H1 (cell line): ENCODE results near the gene PRRG2. TPM values are rescaled to one million over a fixed set of nuclear protein-coding genes. Genes with fewer than 3 reads are reported as not detected.

Experiments used
- EZH2 ChIP-seq: fragments of 200-600 bp; sonication (generic); IDR thresholded peaks from 2 replicates; pipeline ENCODE4 v1.7.1; 2012; ENCODE audit warnings: low read depth, mild to moderate bottlenecking, moderate library complexity, low read length, inconsistent platforms; ENCODE audit not compliant: severe bottlenecking
- POU5F1 ChIP-seq: IDR thresholded peaks from 2 replicates; pipeline ENCODE4 v1.6.1; 2011; ENCODE audit warnings: low read depth, mild to moderate bottlenecking, low read length, moderate library complexity
- RAD21 ChIP-seq, 2 experiments: IDR thresholded peaks in 1 of 2; conservative IDR thresholded peaks in 1 of 2; 2 replicates each; pipeline ENCODE4 v1.6.1; 2011; ENCODE audit warnings: low read depth in 2 of 2, low read length in 2 of 2, improper control_type of control experiment in 1 of 2, inconsistent platforms in 1 of 2, mild to moderate bottlenecking in 1 of 2, moderate library complexity in 1 of 2
- RBBP5 ChIP-seq: IDR thresholded peaks from 2 replicates; pipeline ENCODE4 v1.7.1; 2012; ENCODE audit warnings: low read depth, mild to moderate bottlenecking, inconsistent platforms, low read length, moderate library complexity, borderline replicate concordance
- SIN3A ChIP-seq, 2 experiments: IDR thresholded peaks in 1 of 2; conservative IDR thresholded peaks in 1 of 2; 2 replicates each; pipeline ENCODE4 v1.6.1; 2011 to 2012; ENCODE audit warnings: low read length in 2 of 2, improper control_type of control experiment in 1 of 2, low read depth in 1 of 2, mild to moderate bottlenecking in 1 of 2
- polyA plus RNA-seq, 7 experiments: library from polyadenylated mRNA; depleted of rRNA in 3 of 7; stranded (reverse) in 5 of 7; unstranded in 2 of 7; fragments of >200 nt in 5 of 7; fragments of 200-250 nt in 2 of 7; gene quantifications; 1 replicate in 5 of 7; 2 replicates in 1 of 7; 4 replicates in 1 of 7; pipeline versions ENCODE4 v1.2.1 to v1.2.3, GENCODE V29; 2011 to 2013; ENCODE audit warnings: missing spikeins in 2 of 7, mixed read lengths in 2 of 7
- total RNA-seq: library from RNA; stranded (reverse); fragmentation: NEBNext Ultra II Directional; extraction: Animal tissue kit (Norgen Biotek cat#: 25700); gene quantifications from 2 replicates; pipeline ENCODE4 v1.2.1, GENCODE V29; 2021
- TF ChIP-seq, protein P1 (sequence below): fragments of 300-600 bp; sonication (generic); IDR thresholded peaks from 2 replicates; pipeline ENCODE4 v1.7.1; 2012; ENCODE audit warnings: low read length, moderate library complexity, mild to moderate bottlenecking, inconsistent platforms; ENCODE audit not compliant: insufficient replicate concordance
- TF ChIP-seq, protein P2 (sequence below): IDR thresholded peaks from 2 replicates; pipeline ENCODE4 v1.6.1; 2012; ENCODE audit warnings: inconsistent platforms

Gene PRRG2
- total and polyA plus RNA-seq, 2 of the 8 experiments (the other 6 are each of a cell fraction or from before 2014, with no cell fraction given): 4.1 to 5.6 TPM

DNA sequence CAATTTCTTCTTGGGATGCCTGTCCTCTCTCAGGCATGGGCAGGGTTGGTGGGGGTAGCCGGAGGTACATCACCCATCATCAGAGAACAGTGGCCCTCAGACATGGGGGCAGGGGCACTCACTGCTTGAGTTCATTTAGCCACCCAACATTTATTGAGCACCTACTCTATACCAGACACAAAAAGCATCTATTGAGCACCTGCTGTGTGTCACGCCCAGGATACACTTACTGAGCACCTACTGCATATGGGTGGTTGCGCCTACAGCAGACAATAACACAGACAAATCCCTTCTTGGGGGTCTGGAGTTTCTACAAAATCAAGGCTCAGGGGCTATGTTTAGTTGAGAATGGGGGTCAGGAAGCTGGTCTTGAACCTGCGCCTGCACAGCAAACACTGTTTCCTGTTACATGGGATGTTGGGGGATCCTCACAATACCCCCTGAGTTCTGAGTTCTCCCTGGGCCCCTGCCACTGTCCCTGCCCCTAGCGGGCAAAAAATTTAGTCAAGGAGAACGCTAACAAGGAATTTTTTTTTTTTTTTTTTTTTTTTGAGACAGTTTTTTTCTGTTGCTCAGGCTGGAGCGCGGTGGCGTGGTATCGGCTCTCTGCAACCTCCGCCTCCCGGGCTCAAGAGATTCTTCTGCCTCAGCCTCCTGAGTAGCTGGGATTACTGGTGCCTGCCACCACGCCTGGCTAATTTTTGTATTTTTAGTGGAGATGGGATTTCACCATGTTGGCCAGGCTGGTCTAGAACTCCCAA lies 41.7 kb upstream of the PRRG2 start (continued):
- TF ChIP-seq, protein P1, sequence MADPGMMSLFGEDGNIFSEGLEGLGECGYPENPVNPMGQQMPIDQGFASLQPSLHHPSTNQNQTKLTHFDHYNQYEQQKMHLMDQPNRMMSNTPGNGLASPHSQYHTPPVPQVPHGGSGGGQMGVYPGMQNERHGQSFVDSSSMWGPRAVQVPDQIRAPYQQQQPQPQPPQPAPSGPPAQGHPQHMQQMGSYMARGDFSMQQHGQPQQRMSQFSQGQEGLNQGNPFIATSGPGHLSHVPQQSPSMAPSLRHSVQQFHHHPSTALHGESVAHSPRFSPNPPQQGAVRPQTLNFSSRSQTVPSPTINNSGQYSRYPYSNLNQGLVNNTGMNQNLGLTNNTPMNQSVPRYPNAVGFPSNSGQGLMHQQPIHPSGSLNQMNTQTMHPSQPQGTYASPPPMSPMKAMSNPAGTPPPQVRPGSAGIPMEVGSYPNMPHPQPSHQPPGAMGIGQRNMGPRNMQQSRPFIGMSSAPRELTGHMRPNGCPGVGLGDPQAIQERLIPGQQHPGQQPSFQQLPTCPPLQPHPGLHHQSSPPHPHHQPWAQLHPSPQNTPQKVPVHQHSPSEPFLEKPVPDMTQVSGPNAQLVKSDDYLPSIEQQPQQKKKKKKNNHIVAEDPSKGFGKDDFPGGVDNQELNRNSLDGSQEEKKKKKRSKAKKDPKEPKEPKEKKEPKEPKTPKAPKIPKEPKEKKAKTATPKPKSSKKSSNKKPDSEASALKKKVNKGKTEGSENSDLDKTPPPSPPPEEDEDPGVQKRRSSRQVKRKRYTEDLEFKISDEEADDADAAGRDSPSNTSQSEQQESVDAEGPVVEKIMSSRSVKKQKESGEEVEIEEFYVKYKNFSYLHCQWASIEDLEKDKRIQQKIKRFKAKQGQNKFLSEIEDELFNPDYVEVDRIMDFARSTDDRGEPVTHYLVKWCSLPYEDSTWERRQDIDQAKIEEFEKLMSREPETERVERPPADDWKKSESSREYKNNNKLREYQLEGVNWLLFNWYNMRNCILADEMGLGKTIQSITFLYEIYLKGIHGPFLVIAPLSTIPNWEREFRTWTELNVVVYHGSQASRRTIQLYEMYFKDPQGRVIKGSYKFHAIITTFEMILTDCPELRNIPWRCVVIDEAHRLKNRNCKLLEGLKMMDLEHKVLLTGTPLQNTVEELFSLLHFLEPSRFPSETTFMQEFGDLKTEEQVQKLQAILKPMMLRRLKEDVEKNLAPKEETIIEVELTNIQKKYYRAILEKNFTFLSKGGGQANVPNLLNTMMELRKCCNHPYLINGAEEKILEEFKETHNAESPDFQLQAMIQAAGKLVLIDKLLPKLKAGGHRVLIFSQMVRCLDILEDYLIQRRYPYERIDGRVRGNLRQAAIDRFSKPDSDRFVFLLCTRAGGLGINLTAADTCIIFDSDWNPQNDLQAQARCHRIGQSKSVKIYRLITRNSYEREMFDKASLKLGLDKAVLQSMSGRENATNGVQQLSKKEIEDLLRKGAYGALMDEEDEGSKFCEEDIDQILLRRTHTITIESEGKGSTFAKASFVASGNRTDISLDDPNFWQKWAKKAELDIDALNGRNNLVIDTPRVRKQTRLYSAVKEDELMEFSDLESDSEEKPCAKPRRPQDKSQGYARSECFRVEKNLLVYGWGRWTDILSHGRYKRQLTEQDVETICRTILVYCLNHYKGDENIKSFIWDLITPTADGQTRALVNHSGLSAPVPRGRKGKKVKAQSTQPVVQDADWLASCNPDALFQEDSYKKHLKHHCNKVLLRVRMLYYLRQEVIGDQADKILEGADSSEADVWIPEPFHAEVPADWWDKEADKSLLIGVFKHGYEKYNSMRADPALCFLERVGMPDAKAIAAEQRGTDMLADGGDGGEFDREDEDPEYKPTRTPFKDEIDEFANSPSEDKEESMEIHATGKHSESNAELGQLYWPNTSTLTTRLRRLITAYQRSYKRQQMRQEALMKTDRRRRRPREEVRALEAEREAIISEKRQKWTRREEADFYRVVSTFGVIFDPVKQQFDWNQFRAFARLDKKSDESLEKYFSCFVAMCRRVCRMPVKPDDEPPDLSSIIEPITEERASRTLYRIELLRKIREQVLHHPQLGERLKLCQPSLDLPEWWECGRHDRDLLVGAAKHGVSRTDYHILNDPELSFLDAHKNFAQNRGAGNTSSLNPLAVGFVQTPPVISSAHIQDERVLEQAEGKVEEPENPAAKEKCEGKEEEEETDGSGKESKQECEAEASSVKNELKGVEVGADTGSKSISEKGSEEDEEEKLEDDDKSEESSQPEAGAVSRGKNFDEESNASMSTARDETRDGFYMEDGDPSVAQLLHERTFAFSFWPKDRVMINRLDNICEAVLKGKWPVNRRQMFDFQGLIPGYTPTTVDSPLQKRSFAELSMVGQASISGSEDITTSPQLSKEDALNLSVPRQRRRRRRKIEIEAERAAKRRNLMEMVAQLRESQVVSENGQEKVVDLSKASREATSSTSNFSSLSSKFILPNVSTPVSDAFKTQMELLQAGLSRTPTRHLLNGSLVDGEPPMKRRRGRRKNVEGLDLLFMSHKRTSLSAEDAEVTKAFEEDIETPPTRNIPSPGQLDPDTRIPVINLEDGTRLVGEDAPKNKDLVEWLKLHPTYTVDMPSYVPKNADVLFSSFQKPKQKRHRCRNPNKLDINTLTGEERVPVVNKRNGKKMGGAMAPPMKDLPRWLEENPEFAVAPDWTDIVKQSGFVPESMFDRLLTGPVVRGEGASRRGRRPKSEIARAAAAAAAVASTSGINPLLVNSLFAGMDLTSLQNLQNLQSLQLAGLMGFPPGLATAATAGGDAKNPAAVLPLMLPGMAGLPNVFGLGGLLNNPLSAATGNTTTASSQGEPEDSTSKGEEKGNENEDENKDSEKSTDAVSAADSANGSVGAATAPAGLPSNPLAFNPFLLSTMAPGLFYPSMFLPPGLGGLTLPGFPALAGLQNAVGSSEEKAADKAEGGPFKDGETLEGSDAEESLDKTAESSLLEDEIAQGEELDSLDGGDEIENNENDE: no peak
- no peak for TF ChIP-seq SIN3A (conservative IDR thresholded peaks at IDR 0.05 in 1 of 2, IDR thresholded peaks at IDR 0.05 in 1 of 2; ENCODE audit: low read depth in 1 of 2, low read length in 2 of 2)
- no peak for TF ChIP-seq EZH2
- TF ChIP-seq, protein P2, sequence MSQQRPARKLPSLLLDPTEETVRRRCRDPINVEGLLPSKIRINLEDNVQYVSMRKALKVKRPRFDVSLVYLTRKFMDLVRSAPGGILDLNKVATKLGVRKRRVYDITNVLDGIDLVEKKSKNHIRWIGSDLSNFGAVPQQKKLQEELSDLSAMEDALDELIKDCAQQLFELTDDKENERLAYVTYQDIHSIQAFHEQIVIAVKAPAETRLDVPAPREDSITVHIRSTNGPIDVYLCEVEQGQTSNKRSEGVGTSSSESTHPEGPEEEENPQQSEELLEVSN: no peak
- TF ChIP-seq RAD21 (IDR thresholded peaks at IDR 0.05 in 1 of 2, conservative IDR thresholded peaks at IDR 0.05 in 1 of 2; ENCODE audit: low read depth in 2 of 2, low read length in 2 of 2): no peak
- TF ChIP-seq POU5F1: no peak
- TF ChIP-seq RBBP5: no peak
